ENCODE data around the gene ARHGAP26.

GRCh38 chr5:142816531-142817430 lies 46.6 kb downstream of the ARHGAP26 start:
- TF ChIP-seq, protein P1, sequence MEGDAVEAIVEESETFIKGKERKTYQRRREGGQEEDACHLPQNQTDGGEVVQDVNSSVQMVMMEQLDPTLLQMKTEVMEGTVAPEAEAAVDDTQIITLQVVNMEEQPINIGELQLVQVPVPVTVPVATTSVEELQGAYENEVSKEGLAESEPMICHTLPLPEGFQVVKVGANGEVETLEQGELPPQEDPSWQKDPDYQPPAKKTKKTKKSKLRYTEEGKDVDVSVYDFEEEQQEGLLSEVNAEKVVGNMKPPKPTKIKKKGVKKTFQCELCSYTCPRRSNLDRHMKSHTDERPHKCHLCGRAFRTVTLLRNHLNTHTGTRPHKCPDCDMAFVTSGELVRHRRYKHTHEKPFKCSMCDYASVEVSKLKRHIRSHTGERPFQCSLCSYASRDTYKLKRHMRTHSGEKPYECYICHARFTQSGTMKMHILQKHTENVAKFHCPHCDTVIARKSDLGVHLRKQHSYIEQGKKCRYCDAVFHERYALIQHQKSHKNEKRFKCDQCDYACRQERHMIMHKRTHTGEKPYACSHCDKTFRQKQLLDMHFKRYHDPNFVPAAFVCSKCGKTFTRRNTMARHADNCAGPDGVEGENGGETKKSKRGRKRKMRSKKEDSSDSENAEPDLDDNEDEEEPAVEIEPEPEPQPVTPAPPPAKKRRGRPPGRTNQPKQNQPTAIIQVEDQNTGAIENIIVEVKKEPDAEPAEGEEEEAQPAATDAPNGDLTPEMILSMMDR (IDR thresholded peaks at IDR 0.05; ENCODE audit: low read depth, low read length, poor library complexity, severe bottlenecking): no peak
- TF ChIP-seq EZH2phosphoT487 (IDR thresholded peaks at IDR 0.05; ENCODE audit: borderline replicate concordance, low read length): no peak

Measured in DOHH2 (cell line).